HCT116 (cell line): ENCODE results near the gene ITPR1. TPM values are rescaled to one million over a fixed set of nuclear protein-coding genes. Genes with fewer than 3 reads are reported as not detected.

Source experiments
- ATAC-seq: fragments of 200-7000 bp; cut with Tn5 transposase; 2 replicates; pipeline ENCODE4 v1.9.1; 2020; ENCODE audit warnings: mild to moderate bottlenecking, moderate library complexity
- BruUV-seq: library from RNA; stranded (reverse); fragments of 400-500 nt; replicated peaks from 2 replicates; lab custom pipeline; 2021; lab: Mats Ljungman, UMichigan
- CTCF ChIA-PET: fragments of 300-600 bp; sonication (Branson Sonifier 250); formaldehyde crosslinking; loops from one replicate; lab custom pipeline; 2021; ENCODE audit warnings: antibody characterized with exemption; lab: Charles Lee
- POLR2A ChIA-PET: fragments of 300-600, 350-600 bp; sonication (Branson Sonifier 250); formaldehyde crosslinking; loops from one replicate; lab custom pipeline; 2021; ENCODE audit warnings: antibody characterized with exemption; lab: Charles Lee
- RAD21 ChIA-PET, 2 experiments: fragments of 300-600 bp; sonication (Branson Sonifier 250); formaldehyde crosslinking; loops; one replicate each; lab custom pipeline; 2023; ENCODE audit warnings: low total read pairs in 2 of 2; ENCODE audit not compliant: uncharacterized antibody in 2 of 2, unreplicated experiment in 2 of 2, low non-redundant PET in 1 of 2; lab: Charles Lee
- DNase-seq: peaks from one replicate; pipeline ENCODE4 v3.0.0-alpha.2; 2010; ENCODE audit warnings: low read depth, low spot score
- H2AFZ ChIP-seq: fragments of 200-600 bp; shearing (Covaris generic), sonication (generic); 2 replicates; pipeline ENCODE4 v1.6.1; 2017; ENCODE audit warnings: low read depth, mixed run types, mixed read lengths, antibody characterized with exemption, low read length; ENCODE audit not compliant: poor library complexity, severe bottlenecking
- H3K27ac ChIP-seq: 2 replicates; pipeline ENCODE4 v1.5.1; 2012; ENCODE audit warnings: low read depth, low read length
- H3K27me3 ChIP-seq: fragments of 200-600 bp; sonication (generic); 2 replicates; pipeline ENCODE4 v1.6.1; 2016; ENCODE audit warnings: mixed run types, low read length, mixed read lengths; ENCODE audit not compliant: insufficient read depth
- H3K36me3 ChIP-seq, 2 experiments: fragments of 200-500 bp in 1 of 2; fragments of 200-600 bp in 1 of 2; sonication (Bioruptor generic) in 1 of 2; sonication (generic) in 1 of 2; 2 replicates each; pipeline versions ENCODE4 v1.5.1 to v1.6.1; 2014 to 2016; ENCODE audit warnings: low read length in 2 of 2, inconsistent platforms in 1 of 2, mixed read lengths in 1 of 2, mixed run types in 1 of 2; ENCODE audit not compliant: insufficient read depth in 2 of 2, control insufficient read depth in 1 of 2
- H3K4me1 ChIP-seq, 2 experiments: fragments of 200-600 bp in 1 of 2; sonication (generic) in 1 of 2; 2 replicates each; pipeline versions ENCODE4 v1.5.1 to v1.6.1; 2012 to 2017; ENCODE audit warnings: low read length in 2 of 2, inconsistent platforms in 1 of 2, mild to moderate bottlenecking in 1 of 2, mixed read lengths in 1 of 2, mixed run types in 1 of 2, moderate library complexity in 1 of 2; ENCODE audit not compliant: insufficient read depth in 2 of 2, control insufficient read depth in 1 of 2
- H3K4me2 ChIP-seq: fragments of 200-600 bp; sonication (generic); 2 replicates; pipeline ENCODE4 v1.6.1; 2017; ENCODE audit warnings: mixed run types, low read length, mixed read lengths
- H3K4me3 ChIP-seq, 2 experiments: fragments of 200-600 bp in 1 of 2; sonication (generic) in 1 of 2; replicated peaks in 1 of 2; 2 replicates each; pipeline ENCODE4 v1.5.1; 2011 to 2016; ENCODE audit warnings: low read length in 2 of 2, control low read depth in 1 of 2, low read depth in 1 of 2, mild to moderate bottlenecking in 1 of 2, mixed read lengths in 1 of 2, mixed run types in 1 of 2
- H3K79me2 ChIP-seq: fragments of 200-600 bp; sonication (generic); 2 replicates; pipeline ENCODE4 v1.6.1; 2017; ENCODE audit warnings: mild to moderate bottlenecking, mixed run types, low read length, moderate library complexity, mixed read lengths; ENCODE audit not compliant: insufficient read depth
- H3K9ac ChIP-seq: fragments of 200-600 bp; sonication (generic); 2 replicates; pipeline ENCODE4 v1.6.1; 2016; ENCODE audit warnings: low read length, mixed read lengths
- H3K9me2 ChIP-seq: fragments of 200-600 bp; sonication (generic), shearing (Covaris generic); 2 replicates; pipeline ENCODE4 v1.6.1; 2017; ENCODE audit warnings: mixed run types, mild to moderate bottlenecking, moderate library complexity; ENCODE audit not compliant: insufficient read depth
- H3K9me3 ChIP-seq, 2 experiments: fragments of 200-500 bp in 1 of 2; fragments of 200-600 bp in 1 of 2; sonication (Bioruptor generic) in 1 of 2; sonication (generic) in 1 of 2; 2 replicates each; pipeline ENCODE4 v1.6.1; 2014 to 2017; ENCODE audit warnings: low read length in 2 of 2, mixed read lengths in 2 of 2, inconsistent platforms in 1 of 2, low read depth in 1 of 2, mild to moderate bottlenecking in 1 of 2, mixed run types in 1 of 2, moderate library complexity in 1 of 2; ENCODE audit not compliant: control insufficient read depth in 1 of 2, insufficient read depth in 1 of 2
- H4K20me1 ChIP-seq: fragments of 200-600 bp; sonication (generic), shearing (Covaris generic); 2 replicates; pipeline ENCODE4 v1.6.1; 2017; ENCODE audit warnings: mixed run types, mild to moderate bottlenecking, moderate library complexity; ENCODE audit not compliant: insufficient read depth
- CBX3 ChIP-seq: IDR thresholded peaks from 2 replicates; pipeline ENCODE4 v1.6.1; 2012; ENCODE audit warnings: low read depth
- ELF1 ChIP-seq: IDR thresholded peaks from 2 replicates; pipeline ENCODE4 v1.6.1; 2012; ENCODE audit warnings: low read depth, borderline replicate concordance
- EZH2 ChIP-seq: fragments of 200-600 bp; sonication (generic); IDR thresholded peaks from 2 replicates; pipeline ENCODE4 v1.6.1; 2017; ENCODE audit warnings: antibody characterized with exemption, mixed run types
- FOSL1 ChIP-seq: IDR thresholded peaks from 2 replicates; pipeline ENCODE4 v1.6.1; 2012; ENCODE audit warnings: low read depth
- SIN3A ChIP-seq: IDR thresholded peaks from 2 replicates; pipeline ENCODE4 v1.6.1; 2012; ENCODE audit warnings: low read depth
- SRF ChIP-seq: IDR thresholded peaks from 2 replicates; pipeline ENCODE4 v1.6.1; 2012; ENCODE audit warnings: low read depth
- TCF7L2 ChIP-seq: IDR thresholded peaks from 2 replicates; pipeline ENCODE4 v1.7.0; 2011; ENCODE audit warnings: borderline replicate concordance, inconsistent platforms; ENCODE audit not compliant: insufficient read depth, insufficient read length; ENCODE audit errors: extremely low read depth
- YY1 ChIP-seq: IDR thresholded peaks from 2 replicates; pipeline ENCODE4 v1.6.1; 2011; ENCODE audit warnings: low read length, low read depth, moderate library complexity, mild to moderate bottlenecking; ENCODE audit not compliant: insufficient replicate concordance; ENCODE audit errors: extremely low read depth
- ZFX ChIP-seq: fragments of 450-650 bp; IDR thresholded peaks from 2 replicates; pipeline ENCODE4 v1.6.1; 2017
- ZNF274 ChIP-seq: fragments of 200-500 bp; sonication (Bioruptor generic); IDR thresholded peaks from 2 replicates; pipeline ENCODE4 v1.6.1; 2014; ENCODE audit warnings: mild to moderate bottlenecking, low read depth, low read length, inconsistent platforms
- intact Hi-C: fragments of 100-400 bp; cut with micrococcal nuclease; formaldehyde crosslinking; loops from 2 replicates; pipeline ENCODE4 v1.10.0; 2022
- total RNA-seq: library from RNA; stranded (reverse); gene quantifications from one replicate; pipeline ENCODE4 v1.2.1, GENCODE V29; 2021; ENCODE audit not compliant: unreplicated experiment
- TF ChIP-seq, protein P1 (sequence below), 3 experiments: fragments of 200-600 bp in 1 of 3; sonication (generic) in 1 of 3; IDR thresholded peaks in 2 of 3; conservative IDR thresholded peaks in 1 of 3; 2 replicates each; pipeline ENCODE4 v1.5.1; 2012 to 2017; ENCODE audit warnings: low read depth in 2 of 3, low read length in 2 of 3, antibody characterized with exemption in 1 of 3, borderline replicate concordance in 1 of 3, control low read depth in 1 of 3, mild to moderate bottlenecking in 1 of 3, mixed read lengths in 1 of 3, mixed run types in 1 of 3, moderate library complexity in 1 of 3; ENCODE audit not compliant: insufficient read depth in 1 of 3
- TF ChIP-seq, protein P2 (sequence below): IDR thresholded peaks from 2 replicates; pipeline ENCODE4 v1.6.1; 2012
- TF ChIP-seq, protein P3 (sequence below): IDR thresholded peaks from 2 replicates; pipeline ENCODE4 v1.6.1; 2012; ENCODE audit warnings: low read depth

ITPR1 gene
- total RNA-seq, 1 experiment from 2014 or later, result 9.2 TPM

DNA sequence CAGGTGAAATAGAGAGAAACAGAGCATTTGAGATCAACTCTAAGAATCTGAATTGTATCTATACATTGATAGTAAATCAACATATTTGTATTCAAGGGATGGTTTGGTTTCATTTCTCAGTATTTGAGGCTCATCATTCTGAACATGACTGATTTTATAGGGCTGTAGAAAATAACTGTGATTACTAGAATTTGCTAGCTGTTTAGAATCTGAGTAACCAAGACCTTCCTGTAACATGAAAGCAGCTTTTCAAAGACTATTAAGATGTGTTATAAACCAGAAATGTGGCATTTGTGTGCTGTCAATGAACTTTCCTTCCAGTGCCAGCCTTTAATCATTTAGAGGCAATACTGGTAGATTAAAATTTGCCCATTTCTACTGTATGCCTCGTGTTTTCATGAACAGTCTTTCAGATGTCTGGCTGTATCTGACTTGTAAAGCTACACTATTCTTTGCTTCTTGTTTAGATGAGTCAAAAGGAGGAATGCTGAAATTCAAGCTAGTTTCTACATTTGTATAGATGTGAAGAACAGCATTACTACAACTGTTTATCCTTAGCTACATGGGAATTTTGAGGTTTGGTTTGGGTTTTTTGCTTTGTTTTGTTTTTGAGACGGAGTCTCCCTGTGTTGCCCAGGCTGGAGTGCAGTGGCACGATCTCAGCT, 348.8 kb downstream of the ITPR1 start:
- H3K9me3 ChIP-seq, result no peaks in the 10 kb centered on the region
- POLR2A ChIA-PET, result no interaction called here
- no peak overlapping the region for H3K4me2 ChIP-seq
- H3K4me3 ChIP-seq, result no peak overlapping the region
- no TSS peak for BruUV-seq
- H4K20me1 ChIP-seq, result no peaks in the 10 kb centered on the region
- 0 out of 2 replicates have a peak, but pooled peaks cover 3% of the 10 kb centered on the region for H3K27me3 ChIP-seq
- RAD21 ChIA-PET, result no interaction called here
- H3K9ac ChIP-seq, result no peak overlapping the region
- intact Hi-C loops, result no loop called here
- H3K79me2 ChIP-seq, result no peaks in the 10 kb centered on the region
- CTCF ChIA-PET, result no interaction called here
- DNase-seq, result no peak
- no peak overlapping the region for H2AFZ ChIP-seq
- H3K27ac ChIP-seq, result no peak overlapping the region
- H3K4me1 ChIP-seq, result no peaks in the 10 kb centered on the region
- no peaks in the 10 kb centered on the region for H3K36me3 ChIP-seq
- TF ChIP-seq TCF7L2, result no peak
- no peak for TF ChIP-seq ZNF274
- no peak for TF ChIP-seq SRF
- no peak for TF ChIP-seq SIN3A
- no peak for TF ChIP-seq CBX3
- no peak for TF ChIP-seq EZH2
- TF ChIP-seq, protein P1, sequence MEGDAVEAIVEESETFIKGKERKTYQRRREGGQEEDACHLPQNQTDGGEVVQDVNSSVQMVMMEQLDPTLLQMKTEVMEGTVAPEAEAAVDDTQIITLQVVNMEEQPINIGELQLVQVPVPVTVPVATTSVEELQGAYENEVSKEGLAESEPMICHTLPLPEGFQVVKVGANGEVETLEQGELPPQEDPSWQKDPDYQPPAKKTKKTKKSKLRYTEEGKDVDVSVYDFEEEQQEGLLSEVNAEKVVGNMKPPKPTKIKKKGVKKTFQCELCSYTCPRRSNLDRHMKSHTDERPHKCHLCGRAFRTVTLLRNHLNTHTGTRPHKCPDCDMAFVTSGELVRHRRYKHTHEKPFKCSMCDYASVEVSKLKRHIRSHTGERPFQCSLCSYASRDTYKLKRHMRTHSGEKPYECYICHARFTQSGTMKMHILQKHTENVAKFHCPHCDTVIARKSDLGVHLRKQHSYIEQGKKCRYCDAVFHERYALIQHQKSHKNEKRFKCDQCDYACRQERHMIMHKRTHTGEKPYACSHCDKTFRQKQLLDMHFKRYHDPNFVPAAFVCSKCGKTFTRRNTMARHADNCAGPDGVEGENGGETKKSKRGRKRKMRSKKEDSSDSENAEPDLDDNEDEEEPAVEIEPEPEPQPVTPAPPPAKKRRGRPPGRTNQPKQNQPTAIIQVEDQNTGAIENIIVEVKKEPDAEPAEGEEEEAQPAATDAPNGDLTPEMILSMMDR (IDR thresholded peaks at IDR 0.05 in 2 of 3, conservative IDR thresholded peaks at IDR 0.05 in 1 of 3; ENCODE audit: borderline replicate concordance in 1 of 3, insufficient read depth in 1 of 3, low read depth in 2 of 3, low read length in 2 of 3), result no peak
- no peak for TF ChIP-seq YY1
- TF ChIP-seq ELF1, result no peak
- TF ChIP-seq, protein P2, sequence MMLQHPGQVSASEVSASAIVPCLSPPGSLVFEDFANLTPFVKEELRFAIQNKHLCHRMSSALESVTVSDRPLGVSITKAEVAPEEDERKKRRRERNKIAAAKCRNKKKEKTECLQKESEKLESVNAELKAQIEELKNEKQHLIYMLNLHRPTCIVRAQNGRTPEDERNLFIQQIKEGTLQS, result no peak
- no peak for TF ChIP-seq ZFX
- TF ChIP-seq, protein P3, sequence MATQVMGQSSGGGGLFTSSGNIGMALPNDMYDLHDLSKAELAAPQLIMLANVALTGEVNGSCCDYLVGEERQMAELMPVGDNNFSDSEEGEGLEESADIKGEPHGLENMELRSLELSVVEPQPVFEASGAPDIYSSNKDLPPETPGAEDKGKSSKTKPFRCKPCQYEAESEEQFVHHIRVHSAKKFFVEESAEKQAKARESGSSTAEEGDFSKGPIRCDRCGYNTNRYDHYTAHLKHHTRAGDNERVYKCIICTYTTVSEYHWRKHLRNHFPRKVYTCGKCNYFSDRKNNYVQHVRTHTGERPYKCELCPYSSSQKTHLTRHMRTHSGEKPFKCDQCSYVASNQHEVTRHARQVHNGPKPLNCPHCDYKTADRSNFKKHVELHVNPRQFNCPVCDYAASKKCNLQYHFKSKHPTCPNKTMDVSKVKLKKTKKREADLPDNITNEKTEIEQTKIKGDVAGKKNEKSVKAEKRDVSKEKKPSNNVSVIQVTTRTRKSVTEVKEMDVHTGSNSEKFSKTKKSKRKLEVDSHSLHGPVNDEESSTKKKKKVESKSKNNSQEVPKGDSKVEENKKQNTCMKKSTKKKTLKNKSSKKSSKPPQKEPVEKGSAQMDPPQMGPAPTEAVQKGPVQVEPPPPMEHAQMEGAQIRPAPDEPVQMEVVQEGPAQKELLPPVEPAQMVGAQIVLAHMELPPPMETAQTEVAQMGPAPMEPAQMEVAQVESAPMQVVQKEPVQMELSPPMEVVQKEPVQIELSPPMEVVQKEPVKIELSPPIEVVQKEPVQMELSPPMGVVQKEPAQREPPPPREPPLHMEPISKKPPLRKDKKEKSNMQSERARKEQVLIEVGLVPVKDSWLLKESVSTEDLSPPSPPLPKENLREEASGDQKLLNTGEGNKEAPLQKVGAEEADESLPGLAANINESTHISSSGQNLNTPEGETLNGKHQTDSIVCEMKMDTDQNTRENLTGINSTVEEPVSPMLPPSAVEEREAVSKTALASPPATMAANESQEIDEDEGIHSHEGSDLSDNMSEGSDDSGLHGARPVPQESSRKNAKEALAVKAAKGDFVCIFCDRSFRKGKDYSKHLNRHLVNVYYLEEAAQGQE, result no peak
- TF ChIP-seq FOSL1, result no peak
- TF ChIP-seq, all 23 proteins: peak for 0
- no peaks in the 10 kb centered on the region for H3K9me2 ChIP-seq
- no peak for ATAC-seq
